Activated CD8-positive, alpha-beta T cell treated with anti-CD3 and anti-CD28 coated beads for 36 hours (primary cell): ENCODE measurements around the gene TUG1. TPM values are rescaled to one million over a fixed set of nuclear protein-coding genes. Genes with fewer than 3 reads are reported as not detected.

Experiments used
- ATAC-seq: fragments of 200-7000 bp; cut with Tn5 transposase; one replicate; pipeline ENCODE4 v1.10.0; 2021; ENCODE audit warnings: mild to moderate bottlenecking, moderate library complexity
- CTCF ChIA-PET: fragments of 350-600 bp; sonication (Branson Sonifier 250); formaldehyde crosslinking; loops from one replicate; lab custom pipeline; 2021; ENCODE audit warnings: antibody characterized with exemption; lab: Charles Lee
- POLR2A ChIA-PET: fragments of 350-600 bp; sonication (Branson Sonifier 250); formaldehyde crosslinking; loops from one replicate; lab custom pipeline; 2021; ENCODE audit warnings: antibody characterized with exemption; lab: Charles Lee
- DNase-seq: peaks from one replicate; pipeline ENCODE4 v3.0.0-alpha.2; 2020
- H3K27ac Mint-ChIP-seq: one replicate; pipeline ENCODE4 v1.8.0; 2021; ENCODE audit warnings: mild to moderate bottlenecking, mixed read lengths
- H3K27me3 Mint-ChIP-seq: one replicate; pipeline ENCODE4 v1.8.0; 2021; ENCODE audit warnings: mixed read lengths
- H3K36me3 Mint-ChIP-seq: one replicate; pipeline ENCODE4 v1.8.0; 2021; ENCODE audit warnings: low read depth, mixed read lengths
- H3K4me1 Mint-ChIP-seq: one replicate; pipeline ENCODE4 v1.8.0; 2021; ENCODE audit warnings: low read depth, mixed read lengths
- H3K4me3 Mint-ChIP-seq: one replicate; pipeline ENCODE4 v1.8.0; 2021; ENCODE audit warnings: mild to moderate bottlenecking, moderate library complexity, mixed read lengths
- H3K9me3 Mint-ChIP-seq: one replicate; pipeline ENCODE4 v1.8.0; 2021; ENCODE audit warnings: mixed read lengths
- intact Hi-C: fragments of 100-400 bp; cut with micrococcal nuclease; formaldehyde crosslinking; loops from one replicate; pipeline ENCODE4 v1.10.0; 2022
- total RNA-seq, 2 experiments: library from RNA; stranded (reverse); gene quantifications; one replicate each; pipeline ENCODE4 v1.2.3, GENCODE V29; 2021
- TF ChIP-seq, protein P1 (sequence below): fragments of 200-600 bp; IDR thresholded peaks from one replicate; pipeline ENCODE4 v1.8.0; 2022; ENCODE audit warnings: antibody characterized with exemption, mild to moderate bottlenecking

TUG1 gene
- total RNA-seq, 2 experiments from 2014 or later = 45.2 to 45.7 TPM

DNA sequence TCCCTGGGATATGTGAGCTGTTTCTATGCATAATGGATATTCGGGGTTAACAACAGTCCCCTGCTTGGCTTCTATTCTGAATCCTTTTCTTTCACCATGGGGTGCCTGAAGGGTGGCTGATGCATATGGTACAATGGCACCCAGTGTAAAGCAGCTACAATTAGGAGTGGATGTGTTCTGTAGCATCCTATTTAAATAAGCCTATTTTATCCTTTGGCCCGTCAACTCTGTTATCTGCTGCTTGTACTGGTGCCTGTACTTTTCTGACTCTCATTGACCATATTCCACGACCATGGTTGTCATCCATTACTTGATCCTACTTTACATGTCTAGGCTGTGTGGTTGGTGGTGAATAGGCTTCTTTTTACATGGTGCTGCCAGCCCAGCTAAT, 1.3 kb downstream of the TUG1 start:
- CTCF ChIA-PET = interaction anchor here (0.8 to 3.5 kb wide), 7 partner anchors 15 to 137 kb away, joined by 3 to 38 read pairs (median 4); partner anchors contain the start of gene SELENOM
- POLR2A ChIA-PET = interaction anchor here (0.6 to 4.5 kb wide), 5 partner anchors 20 to 320 kb away, joined by 3 to 52 read pairs (median 3); partner anchors contain the start of gene SMTN
- Mint-ChIP-seq H3K36me3 (peaks cover 91% of the 10 kb centered on the region), H3K27me3 (no peaks in the 10 kb centered on the region), H3K9me3 (peaks cover 63% of the 10 kb centered on the region), H3K27ac (peak overlapping the region; percentile 97), H3K4me1 (peaks cover 47% of the 10 kb centered on the region), H3K4me3 (peak overlapping the region; percentile 86)
- intact Hi-C loops = no loop called here
- TF ChIP-seq, protein P1, sequence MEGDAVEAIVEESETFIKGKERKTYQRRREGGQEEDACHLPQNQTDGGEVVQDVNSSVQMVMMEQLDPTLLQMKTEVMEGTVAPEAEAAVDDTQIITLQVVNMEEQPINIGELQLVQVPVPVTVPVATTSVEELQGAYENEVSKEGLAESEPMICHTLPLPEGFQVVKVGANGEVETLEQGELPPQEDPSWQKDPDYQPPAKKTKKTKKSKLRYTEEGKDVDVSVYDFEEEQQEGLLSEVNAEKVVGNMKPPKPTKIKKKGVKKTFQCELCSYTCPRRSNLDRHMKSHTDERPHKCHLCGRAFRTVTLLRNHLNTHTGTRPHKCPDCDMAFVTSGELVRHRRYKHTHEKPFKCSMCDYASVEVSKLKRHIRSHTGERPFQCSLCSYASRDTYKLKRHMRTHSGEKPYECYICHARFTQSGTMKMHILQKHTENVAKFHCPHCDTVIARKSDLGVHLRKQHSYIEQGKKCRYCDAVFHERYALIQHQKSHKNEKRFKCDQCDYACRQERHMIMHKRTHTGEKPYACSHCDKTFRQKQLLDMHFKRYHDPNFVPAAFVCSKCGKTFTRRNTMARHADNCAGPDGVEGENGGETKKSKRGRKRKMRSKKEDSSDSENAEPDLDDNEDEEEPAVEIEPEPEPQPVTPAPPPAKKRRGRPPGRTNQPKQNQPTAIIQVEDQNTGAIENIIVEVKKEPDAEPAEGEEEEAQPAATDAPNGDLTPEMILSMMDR = no peak
- DNase-seq = no peak
- ATAC-seq = no peak

DNA sequence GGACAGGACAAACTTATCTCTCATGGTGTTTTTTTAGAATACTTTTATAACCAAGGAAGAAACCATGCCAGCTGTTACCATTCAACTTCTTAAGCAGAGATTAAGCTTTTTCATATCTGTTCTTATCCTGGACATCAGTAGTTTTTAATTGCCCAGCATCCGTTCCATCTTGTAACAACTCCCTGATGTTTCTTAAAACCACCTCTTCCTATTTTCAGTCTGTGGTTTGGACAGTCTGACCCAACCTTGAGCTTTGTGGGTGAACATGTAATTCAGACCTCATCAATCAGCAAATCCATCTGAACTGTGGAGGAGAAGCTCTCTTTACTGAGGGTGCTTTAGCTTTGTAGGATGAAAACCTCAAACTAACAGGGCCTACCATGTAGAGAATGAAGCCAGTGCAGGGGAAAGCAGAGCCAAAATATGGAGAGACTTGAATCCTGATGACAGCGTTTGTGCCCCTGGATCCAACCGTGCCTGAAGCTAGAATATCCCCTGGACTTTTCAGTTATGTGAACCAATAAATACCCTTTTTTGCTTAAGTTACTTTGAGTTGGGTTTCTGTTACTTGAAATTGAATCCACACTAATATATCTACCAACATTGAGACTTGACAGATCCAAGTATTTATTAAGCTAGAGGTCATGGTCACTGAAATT, 9.4 kb downstream of the TUG1 start:
- peaks cover 43% of the 10 kb centered on the region for H3K36me3 Mint-ChIP-seq
- no peak overlapping the region for H3K4me3 Mint-ChIP-seq
- no peak overlapping the region for H3K27ac Mint-ChIP-seq
- TF ChIP-seq, protein P1 = no peak
- CTCF ChIA-PET = interaction anchor here (0.6 to 1.5 kb wide), 5 partner anchors 9 to 104 kb away, joined by 3 to 4 read pairs (median 3); partner anchors contain the start of genes MORC2 and TUG1
- H3K9me3 Mint-ChIP-seq = peaks cover 76% of the 10 kb centered on the region
- DNase-seq = no peak
- intact Hi-C loops = no loop called here
- H3K27me3 Mint-ChIP-seq = no peaks in the 10 kb centered on the region
- ATAC-seq = no peak
- POLR2A ChIA-PET = interaction anchor here (1.3 to 1.7 kb wide), 2 partner anchors 10 to 104 kb away, joined by 4 to 7 read pairs; partner anchors contain the start of genes MORC2 and TUG1
- H3K4me1 Mint-ChIP-seq = peaks cover 5% of the 10 kb centered on the region

DNA sequence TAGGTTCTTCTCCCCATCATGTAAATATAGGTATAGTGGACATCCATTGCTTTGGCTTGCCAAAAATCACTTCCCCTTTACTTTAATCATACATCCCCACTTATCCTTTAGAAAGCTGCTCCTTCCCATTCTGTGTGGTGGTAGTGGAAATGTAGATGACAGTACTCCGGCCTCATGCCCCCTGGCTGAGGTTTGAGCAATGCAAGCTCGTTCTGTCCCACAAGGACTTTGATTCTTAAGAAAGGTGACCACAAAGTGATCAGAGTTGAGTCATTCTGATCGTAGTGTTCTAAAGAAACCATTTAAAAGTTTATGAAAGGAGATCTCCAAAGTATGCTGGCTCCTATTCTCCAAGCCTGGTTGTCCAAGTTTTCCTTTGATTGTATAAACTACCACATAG, 10.9 kb downstream of the TUG1 start:
- intact Hi-C loops = no loop called here
- Mint-ChIP-seq H3K9me3 (peaks cover 77% of the 10 kb centered on the region), H3K4me3 (no peak overlapping the region), H3K36me3 (peaks cover 28% of the 10 kb centered on the region), H3K4me1 (peaks cover 5% of the 10 kb centered on the region), H3K27ac (no peak overlapping the region), H3K27me3 (no peaks in the 10 kb centered on the region)
- ChIA-PET CTCF (no interaction called here), POLR2A (interaction anchor here (1.3 kb wide), 2 partner anchors 11 to 103 kb away, joined by 3 to 4 read pairs; partner anchors contain the start of genes MORC2 and TUG1)
- ATAC-seq = peak; percentile 30
- TF ChIP-seq, protein P1 = no peak
- DNase-seq = no peak

DNA sequence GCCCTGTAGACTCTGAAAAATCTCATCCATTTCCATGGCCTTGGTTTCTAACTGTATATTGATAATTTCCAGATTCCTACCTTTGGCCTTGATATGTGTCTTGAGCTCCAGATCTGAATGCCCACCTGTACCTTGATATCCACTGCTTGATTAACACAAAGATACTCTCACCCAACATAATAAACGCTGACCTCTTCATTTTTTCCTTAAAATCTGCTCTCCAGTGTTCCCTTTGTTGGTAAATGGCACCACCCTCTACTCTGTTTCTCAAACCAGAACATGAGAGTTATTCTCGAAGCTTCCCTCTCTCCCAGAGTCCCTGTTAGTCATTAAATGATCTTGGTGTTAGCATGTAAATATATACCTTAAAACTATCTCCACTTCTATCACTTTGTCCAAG, 13.4 kb downstream of the TUG1 start:
- intact Hi-C loops = no loop called here
- H3K36me3 Mint-ChIP-seq = peaks cover 4% of the 10 kb centered on the region
- ChIA-PET CTCF (no interaction called here), POLR2A (interaction anchor here (1.1 kb wide), 1 partner anchor 14 kb away, joined by 4 read pairs; the partner anchor contains the start of gene MORC2)
- DNase-seq (no peak), ATAC-seq (no peak)
- H3K27me3 Mint-ChIP-seq = no peaks in the 10 kb centered on the region
- peaks cover 5% of the 10 kb centered on the region for H3K4me1 Mint-ChIP-seq
- peaks cover 58% of the 10 kb centered on the region for H3K9me3 Mint-ChIP-seq
- no peak overlapping the region for H3K4me3 Mint-ChIP-seq
- no peak overlapping the region for H3K27ac Mint-ChIP-seq
- TF ChIP-seq, protein P1 = no peak

DNA sequence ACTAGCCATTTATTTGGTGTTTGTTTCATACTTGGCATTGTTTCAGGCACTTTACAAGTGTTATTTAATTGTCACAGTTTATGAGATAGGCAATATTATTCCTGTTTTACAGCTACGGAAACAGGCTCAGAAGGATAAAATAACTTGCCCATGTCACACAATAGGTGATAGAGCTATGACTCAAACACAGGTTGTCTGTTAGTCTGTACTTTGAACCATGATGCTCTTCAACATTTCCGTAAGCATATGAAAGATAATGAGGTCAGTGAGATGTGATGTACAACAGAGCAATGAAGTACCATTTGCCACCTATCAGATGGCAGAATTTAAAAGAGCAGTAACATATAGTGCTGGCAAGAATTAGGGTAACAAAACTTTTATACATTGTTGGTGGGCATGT, 15.3 kb downstream of the TUG1 start:
- Mint-ChIP-seq H3K9me3 (peaks cover 54% of the 10 kb centered on the region), H3K27me3 (no peaks in the 10 kb centered on the region), H3K27ac (no peak overlapping the region), H3K4me1 (peaks cover 5% of the 10 kb centered on the region), H3K36me3 (no peaks in the 10 kb centered on the region), H3K4me3 (no peak overlapping the region)
- CTCF ChIA-PET = no interaction called here
- intact Hi-C loops = no loop called here
- TF ChIP-seq, protein P1 = no peak
- ATAC-seq (no peak), DNase-seq (no peak)
- POLR2A ChIA-PET = no interaction called here
